GM21367 (cell line): ENCODE data around the gene MYH2.
"Not testable (repeated sequence)": the region's sequence is repeated elsewhere in the genome, so short reads cannot be mapped to it uniquely, and the experiment has no call there.

ENCODE experiments used
- ATAC-seq: cut with Tn5 transposase; IDR thresholded peaks from one replicate; pipeline ENCODE4 v1.9.1; 2021; ENCODE audit not compliant: unreplicated experiment

The MYH2 gene

GRCh38 chr17:10549096-10549842 lies at the start of gene MYH2:
MYH2 (minus strand) TSS chr17:10549658; CDS start chr17:10547920, 1,738 bp downstream.
- ATAC-seq: no peak

- ATAC-seq: no peak
These were observed 49.2 kb upstream of the MYH2 start for GRCh38 chr17:10598621-10599020.

GRCh38 chr17:10589553-10590145 lies 40.2 kb upstream of the MYH2 start:
- ATAC-seq: no peak

GRCh38 chr17:10585529-10585928 lies 36.1 kb upstream of the MYH2 start:
- no peak for ATAC-seq

- no peak for ATAC-seq
These were observed 34.4 kb upstream of the MYH2 start for GRCh38 chr17:10583834-10584233.

- no peak for ATAC-seq
These were observed 29.8 kb upstream of the MYH2 start for GRCh38 chr17:10579270-10579669.

- no peak for ATAC-seq
These were observed 24.9 kb upstream of the MYH2 start for GRCh38 chr17:10574324-10574723.

GRCh38 chr17:10563991-10564660 lies 14.7 kb upstream of the MYH2 start:
- no peak for ATAC-seq

GRCh38 chr17:10558049-10558448 lies 8.6 kb upstream of the MYH2 start:
- no peak for ATAC-seq

- no peak for ATAC-seq
These were observed 8.0 kb upstream of the MYH2 start for GRCh38 chr17:10557422-10557821.

- ATAC-seq: no peak
These were observed 7.0 kb upstream of the MYH2 start for GRCh38 chr17:10556301-10557005.

- ATAC-seq: no peak
These were observed 556 bp upstream of the MYH2 start for GRCh38 chr17:10550014-10550413.

- ATAC-seq: no peak
These were observed 2.1 kb downstream of the MYH2 start for GRCh38 chr17:10547351-10547750.

GRCh38 chr17:10543486-10543885 lies 6.0 kb downstream of the MYH2 start:
- not testable (repeated sequence) for ATAC-seq

GRCh38 chr17:10541179-10541578 lies 8.3 kb downstream of the MYH2 start:
- not testable (repeated sequence) for ATAC-seq

GRCh38 chr17:10532026-10532425 lies 17.4 kb downstream of the MYH2 start:
- ATAC-seq: no peak

GRCh38 chr17:10527419-10527818 lies 22.0 kb downstream of the MYH2 start:
- no peak for ATAC-seq

- ATAC-seq: no peak
These were observed 22.9 kb downstream of the MYH2 start for GRCh38 chr17:10526517-10526916.

- no peak for ATAC-seq
These were observed 26.4 kb downstream of the MYH2 start for GRCh38 chr17:10523064-10523463.

GRCh38 chr17:10521949-10522348 lies 27.5 kb downstream of the MYH2 start:
- no peak for ATAC-seq

- no peak for ATAC-seq
These were observed 31.0 kb downstream of the MYH2 start, which contains the start of gene MYH1 for GRCh38 chr17:10518271-10519037. MYH1 (minus strand) TSS chr17:10518542; CDS start chr17:10516642, 1,900 bp downstream.
